Measurements from ENCODE around the gene GPR157.

GRCh38 chr1:9145714-9146113 is 16.8 kb upstream of the GPR157 start:
- no peak for TF ChIP-seq POLR2AphosphoS5 (IDR thresholded peaks at IDR 0.05; ENCODE audit: low read depth, low read length)
- no peak for TF ChIP-seq POLR2A (IDR thresholded peaks at IDR 0.05; ENCODE audit: low read depth, low read length)
- TF ChIP-seq TAF1 (IDR thresholded peaks at IDR 0.05; ENCODE audit: low read depth, low read length), result no peak
- TF ChIP-seq PAX5 (IDR thresholded peaks at IDR 0.05; ENCODE audit: insufficient read depth, low read length, severe bottlenecking), result no peak
- TF ChIP-seq POU2F2 (IDR thresholded peaks at IDR 0.05; ENCODE audit: low read depth, low read length), result no peak
- no peak for TF ChIP-seq SPI1 (IDR thresholded peaks at IDR 0.05; ENCODE audit: low read depth, low read length)
